T-helper 2 cell (primary cell): Measurements from ENCODE around the gene MYO1F.
"Not testable (repeated sequence)": the region's sequence is repeated elsewhere in the genome, so short reads cannot be mapped to it uniquely, and the experiment has no call there.

Experiments
- DNase-seq, 5 experiments: peaks; one replicate each; pipeline versions ENCODE4 v3.0.0 to v3.0.0-alpha.2; 2012 to 2022
- total RNA-seq, 2 donors: gene quantifications; one replicate each; lab custom pipeline; 2026; lab: John Stamatoyannopoulos, UW

MYO1F gene
- total RNA-seq, result 183 to 209 reads per million in 2 donors

DNA sequence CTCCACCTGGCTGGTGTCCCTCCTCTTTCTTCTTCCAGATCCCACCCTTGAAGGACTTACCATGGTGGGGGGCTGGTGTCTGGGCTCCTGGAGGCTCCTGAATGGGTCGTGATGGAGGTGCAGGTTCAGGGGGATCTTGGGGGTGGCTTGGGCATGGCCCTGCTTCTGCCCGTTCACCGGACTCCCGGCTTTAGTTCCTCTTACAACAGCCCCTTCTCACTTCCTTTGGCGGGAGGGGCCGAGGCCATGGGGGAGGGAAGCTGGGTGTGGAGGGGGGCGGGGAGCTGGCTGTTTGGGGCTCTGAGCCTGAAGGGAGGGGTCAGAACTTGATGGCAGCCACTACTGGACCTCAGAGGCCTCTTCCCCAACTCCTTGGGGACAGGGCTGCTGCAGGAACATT lies at the start of gene MYO1F:
Gene MYO1F (minus strand): TSS at position 196 of the 400 bp plus-strand sequence. CDS start 133 bp downstream, at position 63.
- peak in 1 of 5 experiments; percentile 37 for DNase-seq

DNA sequence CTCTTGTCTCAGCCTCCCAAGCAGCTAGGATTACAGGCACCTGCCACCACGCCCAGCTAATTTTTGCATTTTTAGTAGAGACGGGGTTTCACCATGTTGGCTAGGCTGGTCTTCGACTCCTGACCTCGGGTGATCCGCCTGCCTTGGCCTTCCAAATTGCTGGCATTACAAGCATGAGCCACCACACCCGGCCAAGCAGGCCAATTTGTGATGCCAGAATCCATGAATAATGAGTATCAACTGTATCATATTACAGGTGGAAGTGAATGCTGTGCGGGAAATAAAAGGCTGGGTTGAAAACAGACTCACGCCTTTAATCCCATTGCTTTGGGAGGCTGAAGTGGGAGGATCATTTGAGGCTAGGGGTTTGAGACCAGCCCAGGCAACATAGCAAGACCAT lies 49.6 kb upstream of the MYO1F start:
- no peak for DNase-seq

DNA sequence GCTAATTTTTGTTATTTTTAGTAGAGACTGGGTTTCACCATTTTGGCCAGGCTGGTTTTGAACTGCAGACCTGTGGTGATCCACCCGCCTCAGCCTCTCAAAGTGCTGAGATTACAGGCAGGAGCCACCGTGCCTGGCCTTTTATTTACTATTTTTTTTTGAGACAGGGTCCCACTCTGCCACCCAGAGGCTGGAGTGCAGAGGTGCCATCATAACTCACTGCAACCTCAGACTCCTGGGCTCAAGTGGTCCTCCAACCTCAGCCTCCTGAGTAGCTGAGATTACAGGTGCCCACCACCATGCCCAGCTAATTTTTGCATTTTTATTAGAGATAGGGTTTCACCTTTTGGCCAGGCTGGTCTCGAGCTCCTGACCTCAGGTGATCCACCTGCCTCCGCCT lies 45.6 kb upstream of the MYO1F start:
- DNase-seq, result not testable (repeated sequence)

DNA sequence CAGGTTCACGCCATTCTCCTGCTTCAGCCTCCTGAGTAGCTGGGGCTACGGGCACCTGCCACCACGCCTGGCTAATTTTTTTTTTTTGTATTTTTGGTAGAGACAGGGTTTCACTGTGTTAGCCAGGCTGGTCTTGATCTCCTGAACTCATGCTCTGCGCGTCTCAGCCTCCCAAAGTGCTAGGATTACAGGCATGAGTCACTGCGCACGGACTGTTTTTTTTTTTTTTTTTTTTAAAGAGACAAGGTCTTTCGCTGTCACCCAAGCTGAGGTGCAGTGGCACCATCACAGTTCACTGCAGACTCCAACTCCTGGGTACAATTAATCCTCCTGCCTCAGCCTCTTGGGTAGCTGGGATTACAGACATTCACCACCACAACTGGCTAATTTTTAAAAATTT lies 41.5 kb upstream of the MYO1F start:
- no peak for DNase-seq

DNA sequence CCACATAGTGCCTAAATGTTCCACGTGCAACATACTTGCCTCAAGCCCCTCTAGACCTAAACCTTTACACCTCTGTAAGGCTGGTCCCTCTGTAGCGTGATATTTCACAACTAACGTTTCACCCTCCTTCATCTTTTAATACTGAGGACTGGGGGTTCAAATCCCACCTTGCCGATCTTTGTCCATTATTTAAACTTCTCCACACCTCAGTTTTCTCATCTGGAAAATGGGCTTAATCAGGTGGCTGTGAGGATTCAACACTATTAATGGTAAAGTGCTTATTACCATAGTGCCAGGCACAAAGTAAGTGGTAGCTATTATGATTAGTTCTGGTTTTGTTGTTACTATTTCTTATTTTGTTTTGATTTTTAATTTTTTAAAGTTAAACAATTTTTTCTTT lies 40.7 kb upstream of the MYO1F start:
- no peak for DNase-seq

DNA sequence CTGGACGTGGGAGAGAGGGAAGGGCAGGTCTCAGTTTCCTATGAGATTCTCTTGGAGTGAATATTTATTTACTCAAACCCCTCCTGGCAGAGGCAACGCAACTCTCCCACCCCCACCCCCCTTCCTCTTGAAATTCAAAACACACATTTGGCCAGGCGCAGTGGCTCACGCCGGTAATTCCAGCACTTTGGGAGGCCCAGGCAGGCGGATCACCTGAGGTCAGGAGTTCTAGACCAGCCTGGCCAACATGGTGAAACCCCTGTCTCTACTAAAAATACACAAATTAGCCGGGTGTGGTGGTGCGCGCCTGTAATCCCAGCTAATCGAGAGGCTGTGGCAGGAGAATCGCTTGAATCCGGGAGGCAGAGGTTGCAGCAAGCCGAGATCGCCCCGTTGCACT lies 40.1 kb upstream of the MYO1F start:
- not testable (repeated sequence) for DNase-seq

DNA sequence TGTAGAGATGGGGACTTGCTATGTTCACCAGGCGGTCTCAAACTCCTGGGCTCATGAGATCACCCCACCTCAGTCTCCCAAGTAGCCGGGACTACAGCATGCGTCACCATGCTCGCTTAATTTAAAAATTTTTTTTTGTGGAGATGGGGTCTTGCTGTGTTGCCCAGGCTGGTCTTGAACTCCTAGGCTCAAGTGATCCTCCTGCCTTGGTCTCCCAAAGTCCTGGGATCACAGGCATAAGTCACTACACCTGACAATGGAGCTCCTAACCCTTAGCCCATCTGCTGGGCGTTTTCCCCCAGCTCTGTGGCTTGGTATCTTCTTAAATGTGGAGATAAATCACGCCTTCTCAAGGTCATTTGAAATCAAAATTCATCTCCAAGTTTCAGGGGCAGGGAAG lies 39.6 kb upstream of the MYO1F start:
- no peak for DNase-seq

DNA sequence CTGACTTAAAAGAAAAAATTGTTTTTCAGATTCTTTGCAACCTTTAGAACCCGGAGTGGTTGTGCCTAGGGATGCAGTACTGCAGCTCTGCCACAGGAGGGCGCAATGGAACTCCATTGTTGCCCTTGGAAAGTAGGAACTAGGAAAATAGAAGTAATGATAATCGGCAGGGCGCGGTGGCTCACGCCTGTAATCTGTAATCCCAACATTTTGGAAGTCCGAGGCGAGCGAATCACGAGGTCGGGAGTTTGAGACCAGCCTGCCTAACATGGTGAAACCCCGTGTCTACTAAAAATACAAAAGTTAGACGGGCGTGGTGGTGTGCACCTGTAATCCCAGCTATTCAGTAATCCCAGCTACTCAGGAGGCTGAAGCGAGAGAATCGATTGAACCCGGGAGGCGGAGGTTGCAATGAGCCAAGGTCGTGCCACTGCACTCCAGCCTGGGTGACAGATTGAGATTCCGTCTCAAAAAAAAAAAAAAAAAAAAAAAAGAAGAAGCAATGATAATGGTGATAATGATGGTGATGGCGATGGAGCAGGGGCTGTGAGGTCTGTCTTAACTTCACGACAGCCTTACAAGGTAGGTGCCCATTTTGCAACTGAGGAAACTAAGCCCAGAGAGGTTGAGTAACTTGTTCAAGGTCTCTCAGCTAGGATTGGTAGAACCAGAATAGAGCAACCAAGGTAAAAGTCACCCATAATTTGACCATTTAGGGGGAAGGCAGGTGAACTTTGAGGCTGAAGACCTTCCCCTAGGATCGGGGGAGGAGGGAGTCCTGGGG lies 38.8 kb upstream of the MYO1F start:
- DNase-seq, result peak; percentile 26 to 46 (median 42)

DNA sequence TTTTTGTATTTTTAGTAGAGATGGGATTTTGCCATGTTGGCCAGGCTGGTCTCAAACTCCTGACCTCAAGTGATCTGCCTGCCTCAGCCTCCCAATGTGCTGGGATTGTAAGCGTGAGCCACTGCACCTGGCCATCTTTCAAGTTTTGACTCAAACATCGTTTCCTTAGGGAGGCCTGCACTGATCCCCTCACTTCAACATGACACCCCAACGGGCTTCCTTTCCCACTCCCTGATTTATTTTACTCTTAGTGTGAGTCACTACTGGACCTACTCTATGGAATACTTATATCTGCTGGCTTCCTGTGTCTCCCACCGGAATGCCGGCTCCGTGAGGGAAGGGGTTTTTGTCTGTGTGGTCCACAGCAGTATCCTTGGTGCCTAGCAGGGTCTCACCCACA lies 37.8 kb upstream of the MYO1F start:
- no peak for DNase-seq

DNA sequence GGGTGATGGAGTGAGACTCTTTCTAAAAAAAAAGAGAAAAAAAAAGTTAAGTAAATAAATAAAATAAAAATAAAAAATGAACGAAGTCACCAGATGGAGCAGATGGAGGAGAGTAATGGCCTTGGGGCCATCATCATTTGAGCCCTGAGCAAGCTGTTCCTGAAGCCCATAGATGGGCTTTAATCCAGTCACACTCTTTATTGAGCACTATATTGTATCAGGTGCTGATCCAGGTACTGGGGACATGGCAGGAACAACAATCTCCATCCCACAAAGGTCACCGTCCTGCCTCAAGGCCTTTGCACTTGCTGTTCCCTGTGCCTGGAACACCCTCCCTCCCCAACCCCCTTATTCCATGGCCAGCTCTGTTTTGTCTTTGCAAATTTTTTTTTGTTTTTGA lies 37.2 kb upstream of the MYO1F start:
- DNase-seq, result no peak

DNA sequence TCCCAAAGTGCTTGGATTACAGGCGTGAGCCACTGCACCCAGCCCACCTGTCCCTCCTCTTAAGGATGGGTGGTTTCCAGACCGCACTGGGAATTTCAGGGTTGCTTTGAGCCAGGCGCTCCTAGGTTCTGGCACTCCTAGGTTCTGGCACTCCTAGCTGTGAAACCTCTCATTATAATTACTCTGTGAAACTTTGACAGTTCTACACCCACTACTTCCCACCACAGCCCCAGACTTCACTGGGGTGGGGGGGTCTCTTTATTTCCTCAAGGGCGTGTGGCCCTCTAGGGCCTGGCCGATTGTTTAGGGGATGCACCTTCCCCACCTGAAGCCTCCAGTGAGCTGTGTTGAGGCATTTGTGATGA lies 35.5 kb upstream of the MYO1F start:
- peak in 1 of 5 experiments; percentile 43 for DNase-seq

DNA sequence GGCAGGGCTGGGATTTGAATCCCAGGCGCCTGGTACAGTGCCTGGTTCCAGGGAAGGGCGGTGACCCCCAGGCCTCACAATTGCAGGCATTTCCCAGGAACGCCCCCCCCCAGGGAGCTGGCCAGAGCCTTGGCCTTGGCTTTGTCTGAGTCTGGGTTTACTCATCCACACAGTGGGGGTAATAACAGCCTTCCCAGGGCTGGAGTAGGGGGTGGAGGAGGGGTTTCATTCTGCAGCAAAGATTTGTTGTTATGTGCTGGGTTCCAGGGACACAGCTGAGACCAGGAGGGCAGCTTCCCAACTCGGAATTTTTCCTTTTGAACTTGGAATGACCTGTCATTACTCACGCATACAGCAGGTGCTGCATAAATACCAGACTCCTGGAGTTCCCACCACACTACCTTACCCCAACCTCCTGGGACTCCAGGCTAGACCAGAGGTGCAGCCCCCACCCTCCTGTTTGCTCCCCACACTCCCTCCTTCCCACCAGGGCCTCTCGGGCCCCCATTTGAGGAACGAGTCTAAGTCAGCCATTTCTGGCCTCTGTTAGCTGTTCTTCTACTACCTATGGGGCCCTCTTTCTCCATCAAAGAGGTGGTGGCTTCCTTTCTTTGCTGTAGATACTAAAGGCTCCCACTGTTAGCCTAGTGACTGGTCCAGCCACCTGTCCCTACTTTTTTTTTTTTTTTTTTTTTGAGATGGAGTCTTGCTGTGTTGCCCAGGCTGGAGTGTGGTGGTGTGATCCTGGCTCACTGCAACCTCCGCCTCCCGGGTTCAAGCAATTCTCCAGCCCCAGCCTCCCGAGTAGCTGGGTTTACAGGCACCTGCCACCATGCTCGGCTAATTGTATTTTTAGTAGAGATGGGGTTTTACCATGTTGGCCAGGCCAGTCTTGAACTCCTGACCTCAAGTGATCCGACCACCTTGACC lies 34.9 kb upstream of the MYO1F start:
- DNase-seq, result no peak

DNA sequence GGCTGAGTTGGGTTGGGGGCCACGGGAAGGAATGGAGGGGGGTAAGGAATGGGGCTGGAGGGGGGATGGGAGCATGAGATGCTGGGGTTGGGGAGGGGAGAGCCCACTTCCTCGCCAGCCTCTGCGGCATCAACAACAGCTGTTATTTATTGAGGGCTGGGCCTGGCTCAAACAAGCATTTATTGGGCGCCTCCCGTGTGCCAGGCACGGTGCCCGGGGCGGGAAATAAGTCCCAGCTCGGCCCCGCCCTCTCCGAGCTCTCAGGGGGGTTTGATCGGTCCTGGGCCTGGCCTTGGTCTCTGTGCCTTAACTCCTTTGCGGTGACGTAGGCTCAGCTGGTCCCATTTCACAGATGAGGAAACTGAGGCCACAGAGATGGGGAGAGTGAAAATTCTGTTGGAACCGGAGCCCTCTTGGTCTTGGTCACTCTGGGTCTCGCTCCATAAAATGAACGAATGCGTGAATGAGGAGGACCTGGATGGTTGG lies 34.2 kb upstream of the MYO1F start:
- no peak for DNase-seq

DNA sequence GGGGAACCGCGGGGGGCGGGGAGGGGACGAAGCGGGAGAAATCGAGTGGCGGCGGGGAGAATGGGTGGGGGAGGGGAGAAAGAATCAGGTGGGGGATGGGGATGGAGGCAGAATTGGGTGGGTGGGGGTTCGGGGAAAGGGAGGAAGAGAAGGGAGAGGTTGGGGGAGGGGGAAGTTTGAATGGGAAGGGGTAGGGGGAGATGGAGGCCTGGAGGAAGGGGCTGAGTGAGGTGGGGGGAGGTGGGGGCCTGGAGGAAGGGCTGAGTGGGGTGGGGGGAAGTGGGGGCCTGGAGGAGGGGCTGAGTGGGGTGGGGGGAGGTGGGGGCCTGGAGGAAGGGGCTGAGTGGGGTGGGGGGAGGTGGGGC lies 33.7 kb upstream of the MYO1F start:
- DNase-seq, result no peak

DNA sequence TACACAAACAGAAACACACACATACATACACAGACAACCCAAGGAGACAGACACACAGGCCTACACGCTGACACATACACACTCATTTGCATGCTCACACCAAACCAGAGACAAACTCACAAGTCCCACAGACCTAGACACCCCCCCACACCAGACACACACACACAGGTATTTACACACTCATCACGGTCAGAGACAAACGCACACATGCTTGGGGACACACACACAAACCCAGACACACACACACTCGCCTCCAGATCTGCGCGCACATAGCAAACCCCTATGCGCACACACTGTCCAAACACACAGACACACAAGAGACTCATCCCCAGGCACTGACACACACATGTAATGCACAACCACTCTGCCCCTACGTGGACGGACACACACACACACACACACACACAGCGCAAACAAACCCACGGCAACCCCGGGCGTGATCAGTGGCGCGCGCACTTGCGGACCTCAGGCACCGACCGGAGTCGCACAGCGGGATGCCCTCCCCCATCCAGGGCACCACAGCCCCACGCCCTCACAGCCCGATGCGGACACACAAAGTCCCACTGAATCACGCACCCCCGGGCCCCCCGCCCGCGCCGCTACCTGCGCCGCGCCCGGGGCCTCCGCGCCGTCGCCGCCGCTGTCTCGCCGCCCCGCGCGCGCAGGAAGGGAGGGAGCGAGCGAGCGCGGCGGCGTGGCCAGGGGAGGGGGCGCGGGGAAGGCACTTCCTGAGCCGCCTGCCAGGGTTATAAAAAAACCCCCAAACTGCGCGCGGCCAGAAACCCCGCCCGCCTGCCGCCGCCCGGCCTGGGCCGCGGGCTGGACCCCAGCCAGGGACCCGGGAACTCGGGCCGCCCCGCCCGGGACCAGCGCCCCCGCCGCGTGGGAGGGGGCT lies 33.0 kb upstream of the MYO1F start, which contains the start of gene ADAMTS10:
Gene ADAMTS10 (minus strand): TSS at position 675 of the 895 bp plus-strand sequence. CDS start 5,005 bp downstream, outside the sequence.
- DNase-seq, result peak in 3 of 5 experiments; percentile 18 to 50 (median 27)

DNA sequence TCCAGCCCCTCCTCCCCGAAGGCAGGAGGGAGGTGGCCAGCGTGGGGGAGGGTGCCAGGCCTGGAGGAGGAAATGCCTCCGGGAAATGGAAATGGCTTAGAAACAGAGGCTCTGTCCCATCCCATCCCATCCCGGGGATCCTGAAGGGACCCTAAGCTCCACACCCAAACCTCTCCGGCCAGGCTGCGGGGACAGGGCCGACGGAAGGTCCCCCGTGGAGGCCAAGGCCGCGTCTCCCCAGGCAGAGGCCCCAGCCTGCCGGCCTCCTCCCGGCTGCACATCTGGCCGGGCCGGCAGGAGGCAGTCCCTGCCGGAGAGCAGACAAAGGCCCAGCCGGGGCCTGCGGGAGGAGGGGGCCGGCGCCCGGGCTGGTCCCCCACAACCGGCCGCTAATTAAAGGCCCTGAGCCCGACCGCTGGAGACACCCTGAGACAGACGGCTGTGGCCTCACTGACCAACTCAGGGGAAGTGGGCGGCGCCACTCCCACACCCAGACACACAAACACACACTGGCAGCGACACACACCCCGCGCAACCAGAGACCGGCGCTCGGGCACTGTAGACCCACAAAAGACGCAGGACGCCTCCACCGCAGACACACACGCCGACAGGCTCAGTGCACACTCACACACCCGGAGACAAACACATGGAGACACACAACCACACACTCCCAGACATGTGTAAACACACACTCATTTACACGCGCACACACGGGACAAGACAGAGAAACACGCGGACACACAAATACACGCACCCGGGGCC lies 32.2 kb upstream of the MYO1F start:
- peak in 1 of 5 experiments; percentile 7 for DNase-seq

DNA sequence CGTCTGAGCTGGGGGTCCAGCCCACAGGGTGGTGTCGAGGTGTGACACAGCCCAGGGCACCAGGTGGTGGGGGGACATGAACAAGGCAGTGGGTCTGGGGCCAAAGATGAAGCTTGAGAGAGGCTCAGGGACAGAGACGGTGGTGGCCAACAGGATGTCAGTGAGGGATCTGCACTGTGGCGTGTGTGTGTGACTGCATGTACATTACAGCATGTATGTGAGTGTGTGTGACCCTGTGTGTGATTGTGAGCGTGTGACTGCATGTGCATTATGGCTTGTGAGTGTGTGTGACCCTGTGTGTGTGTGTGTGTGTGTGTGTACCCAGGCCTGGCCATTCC lies 31.7 kb upstream of the MYO1F start:
- DNase-seq, result no peak

DNA sequence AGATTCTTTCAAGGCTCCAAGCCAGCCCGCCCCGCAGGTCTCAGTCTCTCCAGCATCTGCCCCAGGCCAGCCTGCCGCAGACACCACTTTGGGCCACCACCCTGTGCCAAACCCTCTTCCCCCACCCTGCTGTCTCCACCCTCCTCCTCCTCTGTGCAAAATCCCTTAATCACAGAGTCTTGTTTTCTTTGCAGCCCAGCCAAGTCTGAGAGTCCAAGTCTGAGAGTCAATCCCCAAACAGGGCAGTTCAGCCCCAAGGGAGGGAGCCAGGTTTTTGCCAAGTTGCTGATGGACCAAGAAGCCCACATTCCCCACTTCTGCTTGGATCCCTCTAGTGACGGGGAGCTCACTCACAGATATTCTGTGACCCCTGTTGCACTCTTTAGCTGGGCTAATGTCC lies 30.1 kb upstream of the MYO1F start:
- DNase-seq, result no peak

DNA sequence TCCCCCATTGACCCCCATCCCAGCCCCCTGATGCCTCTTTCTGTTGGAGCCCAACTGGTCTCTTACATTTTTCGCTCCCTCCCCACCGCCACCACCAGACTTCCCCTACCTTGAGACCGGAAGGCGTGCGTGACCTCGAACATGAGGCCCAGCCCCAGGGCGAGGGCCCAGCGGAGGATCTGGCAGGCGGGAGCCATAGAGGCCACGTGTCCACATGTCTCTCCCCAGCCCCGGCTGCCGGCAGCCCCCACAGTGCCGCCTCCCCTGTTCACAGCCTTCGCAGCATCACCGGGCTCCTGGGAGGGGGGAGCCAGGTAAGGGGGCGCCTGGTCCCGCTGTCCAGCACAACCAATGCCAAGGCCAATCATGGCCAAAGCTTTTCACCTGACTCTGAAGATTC lies 28.3 kb upstream of the MYO1F start:
- DNase-seq, result no peak

DNA sequence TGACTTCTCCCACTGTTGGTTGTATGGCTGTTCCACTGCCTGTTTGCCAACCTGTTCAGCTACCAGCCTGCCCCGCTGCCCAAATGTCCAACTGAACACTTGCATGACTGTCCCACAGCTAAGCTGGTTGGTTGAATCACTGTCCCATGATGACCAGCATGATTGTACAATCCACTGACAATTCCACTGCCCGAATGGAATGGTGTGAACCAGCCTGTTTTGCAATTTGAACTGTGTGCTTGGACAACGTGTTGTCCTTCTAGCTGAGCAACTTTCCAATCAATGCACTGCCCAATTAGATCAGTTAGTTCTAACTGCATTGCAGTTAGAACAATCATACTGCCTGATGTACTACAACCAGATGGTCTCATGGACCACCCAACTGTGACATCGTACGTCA lies 24.6 kb upstream of the MYO1F start:
- DNase-seq, result no peak

DNA sequence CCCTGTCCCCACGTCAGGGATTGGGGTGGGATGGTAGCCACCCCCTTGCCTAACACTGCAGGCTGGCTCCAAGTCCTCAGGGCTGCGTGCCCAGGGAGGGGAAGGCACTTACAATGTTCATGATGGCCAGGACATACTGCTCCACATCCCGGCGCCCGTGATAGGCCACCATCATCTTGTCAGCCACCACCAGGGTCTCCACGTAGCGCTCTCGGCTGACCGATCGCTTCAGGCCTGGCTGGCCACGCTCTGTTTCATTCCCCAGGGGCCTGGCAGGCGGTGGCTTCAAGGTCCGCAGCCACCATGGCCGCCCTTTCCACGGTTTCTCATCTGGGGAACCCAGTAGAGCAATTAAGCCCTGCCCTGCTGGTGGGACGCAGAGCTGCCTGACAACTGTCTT lies 23.6 kb upstream of the MYO1F start:
- no peak for DNase-seq

DNA sequence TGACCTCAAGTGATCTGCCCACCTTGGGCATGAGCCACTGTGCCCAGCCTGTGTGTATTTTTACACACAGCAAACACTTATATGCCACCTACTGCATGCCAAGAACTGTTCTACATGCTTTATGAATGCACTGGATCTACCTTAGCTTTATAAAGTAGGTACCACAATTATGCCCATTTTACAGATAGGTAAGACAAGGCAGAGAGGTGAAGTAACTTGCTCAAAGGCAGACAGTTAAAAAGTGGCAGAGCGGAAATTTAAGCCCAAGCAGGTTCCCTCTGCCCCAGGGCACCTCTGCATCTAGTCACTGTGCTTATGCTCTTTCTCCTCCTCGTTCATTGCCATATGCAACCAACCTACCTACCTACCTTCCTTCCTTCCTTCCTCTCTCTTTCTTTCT lies 22.8 kb upstream of the MYO1F start:
- no peak for DNase-seq
